Stimulated activated CD4-positive, alpha-beta T cell treated with anti-CD3 and anti-CD28 coated beads, Interleukin-1b, Interleukin-23, amount 100 ng/mL, for 24 hours (primary cell): Measurements from ENCODE around the gene EGR2.

Experiments
- DNase-seq, 4 experiments: peaks; one replicate each; pipeline ENCODE4 v3.0.0-alpha.2; 2020; ENCODE audit warnings: low read depth in 4 of 4, low spot score in 1 of 4

Gene EGR2

DNA sequence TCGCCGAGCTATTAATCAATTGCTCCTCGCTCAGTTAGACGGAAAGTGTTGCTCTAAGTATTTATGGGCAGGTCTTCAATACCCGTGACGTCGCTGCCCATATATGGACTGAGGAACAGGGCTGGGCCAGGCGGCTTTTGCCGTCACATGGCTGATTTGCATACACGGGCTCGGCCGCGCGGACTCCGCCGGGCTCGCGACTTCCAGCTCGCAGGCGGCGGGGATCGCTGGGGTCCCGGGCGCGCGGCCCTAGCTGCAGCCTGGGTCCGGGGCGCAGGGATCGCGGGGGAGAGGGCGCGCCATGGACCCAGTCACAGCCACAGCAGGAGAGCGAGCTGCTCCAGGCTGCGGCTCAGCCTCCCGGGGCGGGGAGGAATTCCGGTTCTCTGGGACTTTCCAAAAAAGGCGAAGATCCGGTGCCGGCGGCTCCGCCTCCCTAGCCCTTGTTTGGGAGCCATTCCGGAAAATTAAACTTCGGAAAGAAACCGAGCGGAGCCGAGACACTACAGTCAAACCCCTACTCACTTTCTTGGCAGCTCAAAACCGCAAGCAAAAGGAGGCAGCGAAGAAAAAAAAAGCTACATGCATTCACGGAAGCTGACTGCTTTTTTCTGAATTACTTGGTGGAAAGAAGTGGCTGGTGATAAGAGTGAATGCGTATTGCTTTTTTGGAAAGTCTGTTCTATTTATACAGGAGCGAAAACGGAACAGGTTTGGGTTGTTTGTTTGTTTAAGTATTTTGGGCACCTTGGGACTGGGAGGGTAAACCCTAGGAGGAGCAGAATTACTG lies at the start of gene EGR2:
EGR2 (minus strand) TSS at position 36 of the 790 bp plus-strand sequence. CDS start 337 bp downstream, outside the sequence.
- DNase-seq, result peak; percentile 80 to 92 (median 87)

DNA sequence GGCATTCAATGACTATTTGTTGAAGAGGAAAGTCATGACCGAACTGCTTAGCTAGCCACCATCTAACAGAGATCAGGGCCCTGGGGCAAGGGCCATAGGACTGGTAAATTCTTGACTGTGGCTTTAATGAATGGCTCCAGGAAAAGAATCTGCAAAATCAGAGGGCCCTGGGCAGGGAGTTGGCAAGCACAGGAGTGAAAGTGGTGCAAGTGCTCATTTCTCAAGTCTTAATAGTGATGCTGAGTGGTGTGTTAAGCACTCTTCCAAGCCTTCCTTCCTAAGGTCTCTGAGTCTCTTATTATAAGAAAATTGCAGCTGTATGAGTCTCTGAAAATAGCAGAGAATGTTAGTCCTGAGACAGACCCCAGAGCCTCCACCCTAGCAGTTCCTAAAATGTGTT lies 46.3 kb upstream of the EGR2 start:
- no peak for DNase-seq

DNA sequence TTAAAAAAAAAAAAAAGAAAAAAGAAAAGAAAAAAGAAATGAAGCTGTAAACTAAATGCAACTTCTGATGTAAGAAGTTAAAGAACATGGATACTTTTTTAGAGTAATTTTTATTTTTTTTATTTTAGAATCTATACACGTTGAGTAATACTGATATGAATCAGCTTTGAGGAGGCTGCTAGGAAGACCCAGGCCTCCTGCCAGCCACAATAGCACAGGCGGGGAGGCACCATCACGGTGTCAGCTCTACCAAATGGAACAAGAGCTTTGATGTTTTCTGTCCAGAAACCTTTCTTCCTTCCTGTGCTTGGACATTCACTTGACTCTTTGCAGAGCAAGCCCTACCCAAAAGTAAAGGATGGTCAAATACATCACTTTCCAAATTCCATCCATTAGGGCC lies 45.3 kb upstream of the EGR2 start:
- DNase-seq, result no peak

DNA sequence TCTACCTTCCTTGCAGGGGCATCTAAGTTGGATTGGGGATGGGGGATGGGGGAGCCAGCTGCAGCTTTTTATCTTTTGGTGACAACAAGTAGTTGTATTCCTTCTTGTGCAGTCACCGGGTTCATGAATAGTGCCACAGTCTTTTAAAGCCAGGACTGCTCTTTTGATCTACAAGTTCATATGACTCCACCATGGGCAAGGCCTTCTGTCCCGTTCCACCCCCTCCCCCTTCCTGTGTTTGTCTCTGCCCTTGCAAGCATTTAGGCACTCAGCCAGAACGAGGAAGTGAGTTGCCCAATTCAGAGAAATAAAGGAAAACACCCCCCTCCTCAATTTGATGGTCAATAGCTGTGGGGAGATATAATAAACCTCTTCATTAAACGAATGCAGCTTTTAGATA lies 44.8 kb upstream of the EGR2 start:
- no peak for DNase-seq

DNA sequence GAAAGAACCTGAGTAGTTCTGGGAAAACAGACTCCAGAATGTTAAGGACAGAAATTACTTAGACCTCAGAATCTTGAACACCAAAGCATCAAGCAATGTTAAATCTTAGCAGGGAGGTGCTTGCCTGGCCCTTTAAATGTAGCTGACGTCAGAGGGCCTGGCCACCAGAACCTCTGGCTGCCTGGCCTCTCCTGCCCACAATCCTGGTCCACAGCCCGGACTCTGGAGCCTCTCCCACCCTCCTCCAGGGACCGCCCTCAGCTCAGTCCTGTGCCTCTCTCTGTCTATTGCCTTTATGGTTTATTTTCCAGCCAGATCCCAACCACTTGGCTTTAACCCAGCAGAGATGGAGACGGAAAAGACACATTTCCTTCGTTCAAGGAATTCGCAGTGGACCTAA lies 42.2 kb upstream of the EGR2 start:
- DNase-seq, result no peak

DNA sequence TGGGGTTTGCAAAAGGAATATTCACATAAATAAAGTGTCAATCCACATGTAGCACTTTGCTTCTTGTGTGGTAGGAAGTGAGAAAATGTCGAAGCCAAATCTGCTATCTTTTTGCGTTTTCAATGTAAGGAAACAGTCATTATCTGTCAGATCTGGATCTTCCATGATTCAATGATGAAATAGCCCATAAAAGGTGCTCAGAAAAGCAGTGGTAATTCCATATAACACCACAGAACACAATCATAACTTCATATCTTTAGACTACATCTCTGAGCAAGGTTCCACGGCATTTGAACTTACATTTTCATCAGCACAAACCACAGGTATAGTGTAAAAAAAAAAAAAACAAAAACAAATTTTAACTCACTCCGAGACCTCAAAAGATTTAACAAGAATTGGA lies 39.9 kb upstream of the EGR2 start:
- no peak for DNase-seq

DNA sequence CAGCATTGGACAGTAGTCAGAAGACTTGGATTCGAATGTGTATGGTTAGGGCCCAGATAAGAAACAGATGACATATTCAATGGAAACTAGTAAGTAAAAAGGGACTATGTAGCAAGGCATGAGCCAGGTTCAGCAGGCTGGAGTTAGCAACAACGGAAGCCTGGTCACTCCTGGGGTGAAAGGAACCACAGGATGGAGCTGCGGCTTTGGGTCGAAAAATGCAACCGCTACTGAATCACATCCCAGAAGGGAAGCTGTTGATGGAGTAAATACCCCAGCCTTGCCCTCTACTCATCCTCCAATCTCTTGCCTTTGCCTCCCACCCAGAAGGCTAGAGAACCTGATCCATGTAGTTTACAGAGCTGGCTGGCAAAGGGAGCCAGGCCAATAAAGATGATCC lies 37.5 kb upstream of the EGR2 start:
- DNase-seq, result peak in 1 of 4 experiments; percentile 24

DNA sequence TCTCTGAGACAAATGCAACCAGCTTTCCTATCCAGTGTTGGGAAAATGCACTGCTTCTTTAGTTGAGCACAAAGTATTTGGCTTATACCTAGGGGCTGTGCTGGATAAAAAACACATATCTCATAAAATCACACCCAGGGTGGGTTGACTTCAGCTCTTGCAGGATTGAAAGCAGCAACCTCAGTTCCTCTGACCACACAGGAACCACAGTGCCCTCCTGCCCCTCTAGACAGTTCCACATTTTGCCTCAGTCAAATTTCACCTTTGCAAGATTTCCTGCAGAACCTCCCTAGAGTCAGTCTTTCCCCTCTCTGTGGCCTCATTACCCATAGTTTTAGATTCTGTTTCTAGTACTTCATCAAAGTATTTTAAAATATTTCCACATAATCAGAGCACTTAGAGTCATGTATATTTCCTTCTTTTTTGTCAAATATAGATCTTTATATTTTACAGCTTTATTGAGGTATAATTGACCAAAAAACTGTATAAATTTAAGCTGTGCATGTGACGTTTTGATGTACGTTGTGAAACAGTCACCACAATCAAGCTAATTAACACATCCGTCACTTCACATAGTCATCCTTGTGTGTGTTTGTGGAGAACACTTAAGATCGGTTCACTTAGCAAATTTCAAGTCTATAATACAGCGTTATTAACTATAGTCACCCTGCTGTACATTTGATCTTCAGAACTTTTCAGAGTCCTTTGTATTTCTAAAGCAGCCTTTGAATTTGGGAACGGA lies 37.0 kb upstream of the EGR2 start:
- DNase-seq, result peak in 1 of 4 experiments; percentile 29

DNA sequence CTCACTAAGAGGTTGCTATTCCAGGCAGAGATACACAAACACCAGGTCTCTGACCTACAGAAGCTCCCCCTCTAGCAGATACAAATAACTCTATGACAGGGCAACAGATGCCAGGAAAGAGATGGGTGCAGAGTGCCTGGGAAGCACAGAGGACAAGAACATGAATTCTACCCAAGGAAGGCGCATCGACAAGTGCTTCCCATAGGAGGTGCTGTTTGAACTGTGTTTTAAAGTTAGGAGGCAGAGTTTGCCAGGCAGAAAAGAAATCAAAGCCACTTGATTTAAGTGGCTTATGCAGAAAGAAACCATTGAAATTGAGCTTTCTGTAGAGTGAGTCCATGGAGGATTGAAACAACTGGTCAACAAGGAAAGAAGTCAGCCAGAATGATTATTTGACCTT lies 35.3 kb upstream of the EGR2 start:
- no peak for DNase-seq

DNA sequence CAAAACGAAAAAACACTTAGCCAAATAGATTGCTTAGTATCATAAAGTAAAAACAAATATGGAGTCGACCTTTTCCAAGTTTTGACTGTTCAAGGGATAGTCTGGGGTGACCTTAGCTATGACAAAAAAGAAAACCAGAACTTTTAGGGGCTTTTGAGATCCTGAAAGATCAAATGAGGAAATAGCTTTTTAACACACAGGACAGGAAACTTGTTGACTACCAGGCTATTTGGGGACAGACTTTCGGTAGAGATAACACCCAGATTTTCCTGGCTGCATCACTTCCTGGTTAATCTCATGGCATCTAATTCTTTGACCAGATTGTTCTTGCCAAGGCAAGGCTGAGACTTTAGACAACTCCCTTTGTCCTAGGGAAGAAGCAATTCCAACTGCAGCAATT lies 34.5 kb upstream of the EGR2 start:
- DNase-seq, result no peak

DNA sequence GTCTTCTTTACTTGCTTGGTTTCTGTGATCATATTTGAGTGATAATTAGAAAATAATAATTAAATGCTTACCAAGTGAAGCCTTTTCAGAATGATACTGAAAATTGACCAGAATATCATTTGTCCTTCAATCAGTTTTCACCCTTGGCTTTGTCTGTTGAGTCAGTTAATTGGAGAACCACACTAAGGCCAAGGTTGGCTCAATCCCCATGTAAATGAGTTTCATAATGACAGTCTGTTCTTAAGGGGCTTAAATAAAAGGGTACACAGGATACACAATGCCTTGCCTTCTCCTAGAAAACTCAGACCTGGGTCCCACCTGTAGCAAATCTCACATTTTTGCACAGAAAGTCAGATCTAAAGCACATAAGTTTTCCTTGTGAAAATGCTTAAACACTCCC lies 31.3 kb upstream of the EGR2 start:
- no peak for DNase-seq

DNA sequence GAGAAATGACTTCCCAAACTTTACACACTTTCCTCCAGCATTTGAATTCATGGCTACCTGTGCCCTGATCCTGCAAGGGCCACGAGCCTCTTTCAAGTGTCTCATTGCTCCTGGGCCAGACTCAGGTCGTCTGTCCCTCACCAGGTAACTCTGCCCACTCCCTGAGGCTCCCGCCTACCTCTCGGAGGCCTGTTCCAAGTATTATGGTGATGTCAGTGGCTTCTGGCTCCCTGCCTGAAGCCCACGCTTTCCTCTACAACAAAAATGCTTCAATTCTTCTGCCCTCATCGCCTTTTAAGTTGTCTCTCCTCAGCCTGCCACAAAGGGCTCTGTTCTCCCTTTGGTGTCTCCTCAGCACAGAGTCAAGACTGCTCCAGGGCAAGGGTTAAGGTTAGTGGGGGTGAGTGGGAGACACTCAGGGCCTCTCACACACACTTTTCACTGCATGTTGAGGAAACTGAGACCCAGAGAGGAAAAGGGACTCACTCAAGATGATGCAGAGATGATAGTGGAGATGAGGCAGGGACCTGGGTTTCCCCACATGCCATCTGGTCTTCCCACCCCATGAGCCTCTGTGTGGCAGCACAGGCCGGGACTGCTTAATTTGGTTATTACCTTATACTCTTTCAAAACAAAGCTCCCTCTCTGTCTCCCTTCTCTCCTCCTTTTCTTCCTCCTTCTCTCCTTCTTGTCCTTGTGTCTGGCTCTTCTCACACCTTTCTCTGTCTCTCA lies 28.3 kb upstream of the EGR2 start:
- no peak for DNase-seq

DNA sequence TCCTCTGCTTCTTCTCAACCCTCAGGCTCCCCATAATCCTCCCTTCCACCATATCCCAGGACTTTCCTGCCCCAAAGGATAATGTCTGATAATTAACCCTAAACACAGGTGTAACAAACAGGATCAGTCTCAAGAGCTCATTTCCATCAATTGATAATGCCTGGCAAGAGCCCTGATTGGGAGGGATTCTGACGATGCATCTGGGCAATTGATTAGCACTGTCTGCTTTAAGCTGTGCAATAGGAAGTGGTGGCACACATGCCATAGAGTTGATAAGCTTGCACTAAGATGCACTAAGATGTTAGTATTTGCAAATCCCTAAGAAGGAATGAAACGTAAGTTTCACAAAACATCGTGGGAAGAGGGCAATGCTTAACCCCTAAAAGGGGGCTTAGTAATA lies 27.4 kb upstream of the EGR2 start:
- no peak for DNase-seq

DNA sequence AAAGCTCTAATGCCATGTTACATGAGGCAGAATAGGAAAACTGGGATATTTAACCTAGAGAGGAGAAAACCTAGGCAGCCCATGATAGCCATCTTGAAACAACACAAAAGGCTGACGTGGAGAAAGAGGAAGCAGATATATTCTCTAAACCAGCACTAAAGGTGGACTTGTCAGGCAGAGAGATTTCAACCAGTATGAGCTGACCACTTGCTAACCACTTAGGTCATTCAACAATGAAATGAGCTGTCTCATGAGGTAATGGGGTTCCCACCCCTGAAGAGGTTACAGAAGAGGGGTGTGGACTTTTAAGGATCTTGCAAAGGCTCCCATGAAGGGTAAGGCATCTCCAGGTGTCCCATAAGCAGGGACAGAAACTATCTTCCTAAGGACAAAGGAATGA lies 26.8 kb upstream of the EGR2 start:
- DNase-seq, result no peak

DNA sequence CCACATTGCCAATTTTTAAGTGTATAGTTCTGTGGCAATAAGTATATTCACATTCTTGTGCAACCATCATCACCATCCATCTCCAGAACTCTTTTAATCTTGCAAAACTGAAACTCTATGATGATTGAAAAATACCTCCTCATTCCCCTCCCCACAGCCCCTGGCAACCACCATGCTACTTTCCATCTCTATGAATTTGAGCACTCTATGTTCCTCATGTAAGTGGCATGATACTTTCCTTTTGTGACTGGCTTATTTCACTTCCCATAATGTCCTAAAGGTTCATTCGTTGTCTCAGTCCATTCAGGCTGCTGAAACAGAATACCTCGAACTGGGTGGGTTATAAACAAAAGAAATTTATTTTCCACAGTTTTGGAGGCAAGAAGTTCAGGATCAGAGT lies 23.4 kb upstream of the EGR2 start:
- DNase-seq, result no peak

DNA sequence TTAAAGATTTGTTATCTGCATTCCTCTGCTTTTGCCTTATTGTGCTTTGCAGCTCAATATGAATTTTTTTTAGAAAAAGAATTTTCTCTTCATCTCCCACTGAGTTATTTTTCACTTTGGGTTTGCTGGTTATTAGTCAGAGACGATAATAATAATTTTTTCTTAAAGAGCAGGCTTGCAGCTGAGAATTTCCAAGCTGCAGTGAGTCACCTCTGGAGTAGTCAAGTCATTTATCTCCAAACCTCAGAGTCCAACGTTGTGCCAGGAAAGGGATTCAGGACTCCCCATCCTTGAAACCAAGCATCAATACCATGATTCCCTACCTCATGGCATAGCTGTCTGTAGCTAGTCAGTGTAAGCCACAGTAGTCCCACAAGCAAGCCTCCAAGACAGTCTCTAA lies 15.2 kb upstream of the EGR2 start:
- no peak for DNase-seq

DNA sequence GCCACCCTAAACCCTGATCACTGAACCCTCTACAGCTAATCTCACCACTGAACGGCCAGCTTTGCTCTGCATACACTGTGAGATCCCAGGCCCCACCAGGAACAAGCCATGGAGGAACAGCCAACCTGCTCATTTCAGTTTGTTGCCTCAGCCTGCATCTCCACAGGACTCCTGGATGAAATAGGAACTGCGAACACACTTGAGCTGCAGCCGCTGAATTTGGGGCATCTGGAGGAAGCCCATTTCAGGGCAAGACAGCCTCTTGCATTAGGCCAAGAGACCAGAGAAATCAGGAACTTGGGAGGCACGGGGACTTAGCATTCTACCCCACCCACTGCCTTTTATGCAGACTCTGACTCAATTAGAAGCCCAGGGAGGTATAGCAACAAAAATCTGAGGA lies 14.5 kb upstream of the EGR2 start:
- DNase-seq, result no peak

DNA sequence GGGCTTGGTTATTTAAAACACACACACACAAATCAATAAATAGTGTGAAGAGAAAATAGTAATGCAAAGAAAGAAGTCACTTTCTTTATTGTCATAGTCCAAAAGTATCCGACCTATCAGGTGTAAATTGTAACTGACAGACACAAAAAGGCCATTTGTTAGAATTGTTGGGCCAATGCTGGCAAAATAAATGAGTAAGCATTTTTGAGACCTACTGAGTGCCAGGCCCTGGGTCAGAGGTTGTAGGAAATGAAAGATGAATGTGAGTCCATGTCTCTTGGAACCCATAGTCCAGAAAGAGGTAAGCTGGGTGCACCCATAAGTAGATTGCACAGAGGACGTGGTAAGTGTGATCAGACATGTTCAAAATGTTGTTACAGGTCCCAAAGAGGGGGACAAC lies 13.5 kb upstream of the EGR2 start:
- no peak for DNase-seq

DNA sequence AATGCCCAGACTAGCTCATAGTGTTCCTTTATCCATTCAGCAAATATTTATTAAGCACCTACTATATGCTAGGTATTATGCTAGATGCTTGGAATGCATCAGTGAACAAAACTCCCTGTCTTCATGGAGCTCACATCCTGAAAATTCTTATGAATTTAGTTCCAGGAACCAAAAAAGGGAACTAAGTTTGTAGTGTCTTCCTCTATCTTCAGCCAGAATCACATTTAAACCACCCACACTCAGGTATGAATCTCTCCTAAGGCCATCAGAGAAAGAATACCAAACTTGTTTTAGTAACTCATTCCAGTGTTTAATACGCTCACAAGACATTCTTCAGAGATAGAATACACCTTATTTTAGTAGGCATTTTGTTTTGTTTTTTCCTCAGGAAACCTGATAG lies 10.1 kb upstream of the EGR2 start:
- DNase-seq, result no peak

DNA sequence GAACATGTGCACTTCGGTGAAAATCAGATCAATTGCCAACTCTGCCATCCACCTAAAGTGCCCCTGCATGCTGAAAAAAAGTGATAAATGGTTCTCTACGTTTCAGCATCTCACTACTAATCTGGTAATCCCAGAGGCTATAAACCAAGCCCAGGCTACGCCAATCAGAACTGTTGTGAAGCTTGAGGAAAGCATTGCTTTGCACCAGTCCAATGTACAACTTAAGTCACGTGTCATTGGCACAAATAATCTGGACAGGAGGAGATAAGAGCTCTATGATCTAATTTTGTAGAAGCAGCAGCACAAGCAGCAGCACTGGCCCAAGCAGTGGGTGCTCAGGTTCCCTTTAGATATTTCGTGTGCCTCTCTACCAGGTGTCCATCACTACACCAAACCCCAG lies 4.4 kb upstream of the EGR2 start:
- DNase-seq, result no peak

DNA sequence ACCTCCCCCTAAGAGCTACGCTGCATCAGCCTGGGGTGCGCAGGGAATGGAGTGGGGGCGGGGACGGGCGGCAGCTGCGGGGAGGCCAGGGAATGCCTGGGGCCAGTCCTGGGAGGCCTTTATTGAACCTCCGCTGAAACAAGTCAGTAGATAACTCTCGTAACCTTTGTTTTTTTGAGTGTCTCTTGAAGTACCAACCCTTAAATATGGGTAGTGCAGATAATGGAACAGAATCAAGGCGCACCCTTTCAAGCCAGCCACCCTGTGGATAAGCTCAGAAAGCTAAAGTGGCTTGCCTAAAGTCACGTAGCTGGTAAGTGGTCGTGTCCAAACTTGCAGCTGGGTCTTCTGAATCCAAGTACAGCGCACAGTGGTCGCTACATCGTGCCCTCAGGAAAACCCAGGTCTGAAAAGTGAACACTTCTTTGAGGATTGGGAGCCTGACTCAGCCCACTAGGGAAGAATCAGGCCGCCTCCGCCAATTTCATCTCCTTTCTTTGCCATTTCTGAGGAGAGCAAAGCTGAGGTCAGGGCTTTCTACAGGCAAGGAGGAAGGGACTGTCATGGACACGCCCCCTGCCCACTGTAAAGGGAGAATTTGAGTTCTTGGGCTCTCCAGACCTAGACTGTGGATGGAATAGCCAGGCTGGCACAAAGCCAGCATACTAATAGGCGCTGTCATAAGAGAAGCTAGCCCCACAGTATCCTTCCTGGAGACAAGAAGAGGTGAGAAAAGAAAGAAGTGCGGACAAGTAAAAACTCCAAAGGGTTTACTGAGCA lies 3.2 kb upstream of the EGR2 start:
- DNase-seq, result no peak
